NCI-H1930 (cell line): ENCODE data around the gene USP21.

Experiments used
- DNase-seq, 2 experiments: peaks; one replicate each; lab custom pipeline; 2025; lab: John Stamatoyannopoulos, UW

USP21 gene

DNA sequence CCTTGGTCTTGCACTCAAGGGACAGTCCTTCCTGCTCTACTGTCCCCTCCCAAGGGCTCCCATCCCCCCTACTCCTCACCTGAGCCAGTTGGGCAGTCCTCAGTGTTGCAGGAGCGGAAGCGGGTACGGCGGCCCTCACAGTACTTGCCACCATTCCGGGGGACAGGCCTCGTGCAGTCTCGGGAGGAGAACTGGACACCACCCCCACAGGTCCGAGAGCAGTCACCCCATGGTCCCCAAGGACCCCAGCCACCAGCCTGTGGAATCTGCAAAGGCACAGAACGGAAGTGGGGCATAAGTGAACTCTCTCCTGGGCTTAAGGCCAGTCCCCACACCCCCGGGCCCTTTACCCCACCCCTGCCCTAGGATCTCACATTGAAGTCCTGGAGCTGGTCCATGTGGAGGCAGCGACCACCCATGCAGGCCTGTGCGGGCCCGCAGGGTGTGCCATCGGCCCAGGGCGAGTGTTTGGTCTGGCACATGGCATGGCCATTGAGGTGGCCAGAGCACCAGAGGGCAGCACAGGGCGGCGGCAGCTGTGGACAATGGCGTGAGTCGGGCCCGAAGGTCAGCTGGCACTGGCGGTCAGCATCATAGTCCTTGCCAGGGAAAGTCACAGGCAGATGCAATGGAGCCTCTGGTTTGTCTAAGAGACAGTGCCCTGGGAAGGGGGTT is 34.4 kb downstream of the USP21 start:
- DNase-seq: no peak

DNA sequence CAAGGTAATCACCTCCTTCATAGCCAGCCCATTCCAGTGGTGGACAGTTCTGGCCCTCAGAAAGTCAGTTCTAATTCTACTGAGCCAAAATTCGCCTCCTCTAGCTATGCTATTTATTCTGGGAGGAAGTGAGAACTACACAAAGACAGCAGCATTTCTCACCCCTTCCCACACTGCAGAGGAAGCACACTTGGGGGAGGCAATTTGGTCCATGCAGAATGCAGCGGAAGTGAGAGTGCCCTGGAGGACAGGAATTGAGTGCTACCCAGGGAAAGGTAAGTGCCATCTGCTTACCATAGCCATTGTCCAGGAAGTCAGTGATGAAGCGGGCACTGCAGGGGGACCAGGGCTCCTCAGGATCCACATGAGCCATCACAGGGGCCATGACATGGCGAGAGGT is 35.9 kb downstream of the USP21 start:
- no peak for DNase-seq

DNA sequence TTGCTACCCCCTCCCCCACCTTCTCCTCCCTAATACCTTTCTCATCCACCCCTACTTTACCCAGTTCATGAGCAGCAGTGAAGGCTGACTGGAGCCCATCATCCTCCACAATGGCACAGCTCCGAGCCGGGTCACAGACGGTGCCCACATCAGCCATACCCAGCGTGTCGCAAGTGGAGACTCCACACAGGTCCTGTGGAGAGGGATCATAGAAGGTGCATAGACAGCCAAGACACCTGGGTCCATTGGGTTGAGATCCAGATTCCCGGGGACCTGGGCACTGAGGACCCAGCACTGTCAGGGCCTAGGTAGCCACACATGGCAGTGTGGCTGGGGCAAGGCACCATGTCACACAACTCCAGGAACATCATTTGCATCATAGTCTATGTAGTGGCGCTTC is 36.8 kb downstream of the USP21 start:
- DNase-seq: no peak

GRCh38 chr1:161196521-161197451 is 37.5 kb downstream of the USP21 start:
- no peak for DNase-seq

DNA sequence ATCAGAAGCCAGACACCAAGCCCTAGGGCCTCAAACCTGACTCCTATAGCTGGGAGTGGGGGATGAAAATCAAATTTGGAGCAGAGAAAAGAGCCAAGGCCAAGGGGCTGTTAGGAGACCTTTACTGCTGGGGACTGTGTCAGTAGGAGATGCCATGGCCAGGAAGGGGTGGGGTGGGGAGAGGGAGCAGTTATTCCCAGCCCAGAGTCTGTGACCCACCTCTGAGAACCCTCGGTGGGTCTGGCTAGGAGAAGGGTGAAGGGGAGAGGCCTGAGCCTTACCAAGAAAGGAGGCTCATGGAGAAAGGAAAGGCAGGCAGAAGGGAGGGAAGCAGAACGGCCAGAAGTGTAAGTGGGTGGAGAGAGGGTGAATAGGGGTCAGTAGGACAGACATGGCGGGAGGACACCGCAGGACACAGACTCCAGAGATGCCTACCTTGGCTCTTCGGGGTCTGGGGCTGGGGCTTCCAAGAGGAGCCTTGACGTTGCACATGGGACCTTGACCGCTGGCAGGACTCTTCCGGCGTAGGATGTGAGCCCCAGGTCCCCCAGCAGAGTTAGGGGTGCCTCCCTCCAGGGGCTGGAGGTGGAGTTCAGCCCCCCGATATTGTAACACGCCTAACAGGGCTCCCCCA is 38.4 kb downstream of the USP21 start:
- DNase-seq: no peak

DNA sequence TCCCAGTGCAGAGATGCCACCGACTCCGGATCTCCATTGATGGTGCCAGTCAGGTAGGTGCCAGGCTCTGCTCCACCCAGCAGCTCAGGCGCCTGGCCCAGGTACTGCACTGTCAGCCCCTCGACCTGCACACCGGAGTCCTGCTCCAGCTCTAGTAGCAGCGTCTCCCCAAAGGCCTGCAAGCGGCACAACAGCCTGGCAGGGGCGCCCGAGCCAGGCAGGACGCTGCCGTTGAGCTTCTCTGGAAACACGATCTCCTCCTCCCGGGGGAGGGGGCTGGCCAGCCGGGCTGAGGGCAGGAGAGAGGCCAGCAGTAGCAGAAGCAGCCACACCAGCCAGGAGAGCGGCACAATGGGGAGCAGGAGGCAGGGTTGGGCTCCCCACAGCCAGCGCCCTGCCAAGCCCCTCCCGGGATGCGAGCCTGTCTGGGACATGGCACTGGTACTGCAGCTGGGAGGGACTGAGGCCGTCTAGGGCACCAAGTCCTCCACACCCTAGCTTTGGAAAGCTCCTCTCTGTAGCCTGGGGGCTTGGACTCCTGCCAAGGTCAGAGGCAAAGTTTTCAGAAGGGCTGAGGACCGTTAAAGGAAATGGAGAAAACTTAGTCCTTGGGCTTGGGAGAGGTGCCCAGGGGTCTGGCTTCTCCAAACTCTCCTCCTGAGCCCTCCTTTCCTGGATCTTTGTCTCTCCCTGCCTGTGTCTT is 39.0 kb downstream of the USP21 start:
- DNase-seq: no peak

GRCh38 chr1:161198897-161199431 is 39.7 kb downstream of the USP21 start, which contains the start of gene ADAMTS4:
TSS of gene ADAMTS4 (minus strand) at chr1:161199054. CDS start at chr1:161198627, 427 bp downstream.
- DNase-seq: no peak

GRCh38 chr1:161199506-161200139 is 40.3 kb downstream of the USP21 start:
- no peak for DNase-seq

DNA sequence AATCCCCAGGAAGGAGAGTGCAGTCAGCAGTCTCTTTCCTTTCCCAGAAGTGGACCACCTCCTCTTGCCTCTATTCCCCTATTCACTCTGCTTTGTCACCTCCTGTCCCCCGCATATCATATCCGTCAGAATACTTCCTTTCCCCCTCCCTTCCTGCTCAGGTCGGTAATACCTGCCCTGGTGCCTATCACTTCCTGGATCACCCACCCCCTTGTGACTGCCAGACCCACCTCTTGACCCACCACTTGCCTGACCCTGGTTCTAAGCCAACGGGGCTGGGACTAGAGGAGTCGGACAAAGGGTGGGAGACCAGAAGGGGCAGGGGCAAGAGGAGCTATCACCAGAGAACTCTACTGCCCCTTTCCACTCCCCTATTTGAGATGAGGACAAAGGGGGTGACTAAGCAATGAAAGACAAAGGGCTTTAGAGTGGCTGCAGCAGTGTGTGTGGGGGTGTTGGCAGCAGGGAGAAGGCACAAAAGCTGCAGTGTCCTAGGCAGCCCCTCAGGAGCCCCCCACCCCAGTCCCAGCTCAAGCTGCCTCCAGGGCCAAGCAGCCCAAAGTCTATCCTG is 41.2 kb downstream of the USP21 start:
- DNase-seq: no peak

GRCh38 chr1:161200992-161201835 is 41.9 kb downstream of the USP21 start:
- DNase-seq: no peak

DNA sequence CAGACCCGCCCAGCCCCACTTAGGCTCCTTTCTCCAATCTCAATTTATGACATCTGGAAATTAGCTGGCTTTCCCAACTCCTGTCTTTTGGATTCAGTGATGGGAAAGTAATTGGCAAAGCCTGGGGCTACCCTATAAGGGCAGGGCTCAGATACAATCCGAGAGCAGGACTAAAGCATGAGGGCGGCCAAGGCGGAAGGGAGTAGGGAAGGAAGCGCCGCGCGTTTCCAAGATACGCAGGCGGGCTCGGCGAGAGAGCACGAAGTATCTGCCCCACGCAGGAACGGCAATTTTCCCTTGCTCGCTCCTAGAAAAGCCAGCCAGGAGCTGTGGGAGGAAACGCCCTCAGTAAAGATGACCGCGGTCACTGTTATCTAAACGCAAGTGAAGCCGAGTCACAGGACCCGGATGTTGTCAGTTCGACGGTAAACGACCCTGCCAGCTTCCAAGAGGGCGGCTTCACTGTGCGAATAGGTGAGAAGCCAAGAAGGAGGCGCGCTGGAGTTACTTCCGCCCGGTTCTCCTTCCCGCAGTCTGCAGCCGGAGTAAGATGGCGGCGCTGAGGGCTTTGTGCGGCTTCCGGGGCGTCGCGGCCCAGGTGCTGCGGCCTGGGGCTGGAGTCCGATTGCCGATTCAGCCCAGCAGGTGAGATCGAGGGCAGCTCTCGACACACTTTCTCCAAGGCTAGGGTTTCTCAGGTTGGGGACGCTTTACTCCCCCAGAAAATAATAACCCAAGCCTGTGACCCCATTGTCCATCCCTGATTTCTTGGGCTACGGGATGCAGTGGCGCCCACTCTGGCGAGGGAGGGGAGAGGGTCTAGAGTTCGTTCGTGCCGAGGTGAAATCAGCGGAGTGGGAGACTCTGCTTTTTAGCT is 42.8 kb downstream of the USP21 start, which contains the start of gene NDUFS2:
TSS of gene NDUFS2 (plus strand) at position 532 of the 877 bp plus-strand sequence. CDS start at position 551, 19 bp downstream.
- peak; percentile 98 for DNase-seq

DNA sequence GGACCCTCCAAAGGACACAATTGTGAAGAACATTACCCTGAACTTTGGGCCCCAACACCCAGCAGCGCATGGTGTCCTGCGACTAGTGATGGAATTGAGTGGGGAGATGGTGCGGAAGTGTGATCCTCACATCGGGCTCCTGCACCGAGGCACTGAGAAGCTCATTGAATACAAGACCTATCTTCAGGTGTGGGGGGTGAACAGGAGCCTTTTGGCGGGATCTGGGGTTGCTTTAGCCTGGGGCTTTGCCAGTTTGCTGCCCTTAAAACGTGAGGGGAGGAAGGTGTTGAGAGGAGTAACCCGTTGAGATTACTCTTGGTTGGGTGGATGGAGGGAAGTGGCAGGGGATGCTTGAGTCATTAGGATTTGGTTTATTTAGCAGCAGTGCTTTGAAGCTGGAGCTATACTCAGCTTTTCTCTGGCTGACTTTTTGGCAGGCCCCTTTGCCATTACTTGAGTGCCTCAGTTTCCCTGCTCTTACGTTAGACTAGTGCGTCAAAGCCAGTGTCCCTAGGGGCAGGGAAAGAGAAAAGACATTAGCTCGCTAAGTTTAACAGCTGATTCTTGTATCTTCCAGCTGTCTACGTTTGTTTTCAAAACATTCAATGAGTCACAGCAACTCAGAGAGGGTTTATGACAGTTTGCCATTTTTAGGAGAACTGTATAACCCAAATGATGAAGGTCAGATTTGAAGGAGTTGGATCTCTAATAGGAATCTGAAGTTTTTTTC is 47.3 kb downstream of the USP21 start:
- no peak for DNase-seq

DNA sequence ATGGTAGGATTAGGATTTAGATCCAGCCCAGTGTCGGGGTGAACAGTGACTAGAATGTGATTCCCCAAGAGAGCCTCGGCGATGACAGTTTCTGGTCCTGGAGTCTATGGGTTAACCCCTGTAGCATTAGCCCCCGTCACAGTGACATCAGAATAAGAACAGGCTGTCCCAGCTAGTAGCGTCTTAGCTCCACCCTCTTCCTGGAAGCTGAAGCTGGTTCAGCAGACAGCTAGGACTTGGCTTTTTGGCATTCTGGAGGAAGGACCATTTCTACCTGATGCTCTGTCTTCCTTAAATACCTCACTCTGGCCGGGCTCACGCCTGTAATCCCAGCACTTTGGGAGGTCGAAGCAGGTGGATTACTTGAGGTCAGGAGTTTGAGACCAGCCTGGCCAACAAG is 47.9 kb downstream of the USP21 start:
- DNase-seq: no peak

DNA sequence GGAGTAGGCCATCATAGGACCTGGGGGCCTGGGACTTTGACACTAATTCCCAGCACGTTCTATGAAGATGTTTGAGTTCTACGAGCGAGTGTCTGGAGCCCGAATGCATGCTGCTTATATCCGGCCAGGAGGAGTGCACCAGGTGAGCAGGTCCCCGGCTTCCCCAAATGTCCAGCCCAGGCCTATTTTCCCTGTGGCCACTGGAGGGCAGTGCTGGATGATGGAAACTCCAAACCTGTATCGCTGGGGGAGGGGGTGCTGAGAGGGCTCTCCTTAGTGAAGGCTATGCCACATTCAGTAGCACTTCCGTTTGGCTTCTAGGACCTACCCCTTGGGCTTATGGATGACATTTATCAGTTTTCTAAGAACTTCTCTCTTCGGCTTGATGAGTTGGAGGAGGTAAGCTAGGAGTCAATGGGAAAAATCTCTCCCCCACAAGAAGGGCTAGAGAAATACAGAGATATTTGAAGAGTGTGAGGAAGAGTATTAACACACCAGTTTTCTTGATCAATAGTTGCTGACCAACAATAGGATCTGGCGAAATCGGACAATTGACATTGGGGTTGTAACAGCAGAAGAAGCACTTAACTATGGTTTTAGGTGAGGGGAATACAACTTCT is 50.6 kb downstream of the USP21 start:
- peak; percentile 32 to 50 for DNase-seq

DNA sequence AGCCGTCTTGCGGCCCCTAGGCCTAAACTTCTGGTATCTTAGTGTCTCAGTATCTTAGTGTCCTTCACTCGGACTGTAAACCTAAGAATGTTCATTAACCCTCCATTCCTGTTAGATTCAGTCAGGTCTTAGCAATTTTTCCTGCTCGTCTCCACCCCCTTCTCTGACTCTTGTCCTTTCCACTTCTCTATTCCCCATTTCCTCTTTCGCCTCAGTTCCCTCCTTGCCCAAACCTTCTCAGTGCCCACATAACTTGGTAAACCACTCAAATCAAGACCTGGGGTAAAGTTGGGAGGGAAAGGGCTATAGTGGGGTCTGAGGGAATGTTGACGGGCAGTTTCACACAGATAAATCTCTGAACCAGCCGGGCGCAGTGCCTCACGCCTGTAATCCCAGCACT is 55.1 kb downstream of the USP21 start:
- DNase-seq: no peak

GRCh38 chr1:161215076-161215475 is 55.8 kb downstream of the USP21 start, which contains the start of gene FCER1G:
TSS of gene FCER1G (plus strand) at chr1:161215295. CDS start at chr1:161215322, 27 bp downstream.
- DNase-seq: no peak
